Measurements from ENCODE around the gene ALLC. TPM values are rescaled to one million over a fixed set of nuclear protein-coding genes. Genes with fewer than 3 reads are reported as not detected.

Gene ALLC
- total RNA-seq, 6 experiments from 2014 or later = not detected

DNA sequence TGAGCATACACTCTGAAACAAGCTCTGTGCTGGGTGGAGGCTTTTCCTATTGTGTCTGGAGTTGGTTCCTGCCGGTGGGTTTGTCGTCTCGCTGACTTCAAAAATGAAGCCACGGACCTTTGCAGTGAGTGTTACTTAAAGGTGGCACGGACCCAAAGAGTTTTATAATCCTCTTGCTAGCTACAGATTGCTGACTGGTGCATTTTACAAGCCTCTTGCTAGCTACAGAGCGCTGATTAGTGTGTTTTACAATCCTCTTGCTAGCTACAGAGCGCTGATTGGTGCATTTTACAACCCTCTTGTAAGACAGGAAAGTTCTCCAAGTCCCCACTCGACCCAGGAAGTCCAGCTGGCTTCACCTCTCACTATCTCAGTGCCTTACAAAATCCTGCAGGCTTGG, 60.7 kb downstream of the ALLC start:
- no peak for DNase-seq
- Mint-ChIP-seq H3K9me3 (peaks cover 22% of the 10 kb centered on the region; the same call in 1 of the 2 replicates), H3K36me3 (ENCODE audit: low read depth) (no peaks in the 10 kb centered on the region), H3K4me3 (no peak overlapping the region), H3K27me3 (ENCODE audit: insufficient read depth) (no peaks in the 10 kb centered on the region), H3K4me1 (ENCODE audit: low read depth) (no peaks in the 10 kb centered on the region), H3K27ac (no peak overlapping the region)
- TF ChIP-seq, protein P1, sequence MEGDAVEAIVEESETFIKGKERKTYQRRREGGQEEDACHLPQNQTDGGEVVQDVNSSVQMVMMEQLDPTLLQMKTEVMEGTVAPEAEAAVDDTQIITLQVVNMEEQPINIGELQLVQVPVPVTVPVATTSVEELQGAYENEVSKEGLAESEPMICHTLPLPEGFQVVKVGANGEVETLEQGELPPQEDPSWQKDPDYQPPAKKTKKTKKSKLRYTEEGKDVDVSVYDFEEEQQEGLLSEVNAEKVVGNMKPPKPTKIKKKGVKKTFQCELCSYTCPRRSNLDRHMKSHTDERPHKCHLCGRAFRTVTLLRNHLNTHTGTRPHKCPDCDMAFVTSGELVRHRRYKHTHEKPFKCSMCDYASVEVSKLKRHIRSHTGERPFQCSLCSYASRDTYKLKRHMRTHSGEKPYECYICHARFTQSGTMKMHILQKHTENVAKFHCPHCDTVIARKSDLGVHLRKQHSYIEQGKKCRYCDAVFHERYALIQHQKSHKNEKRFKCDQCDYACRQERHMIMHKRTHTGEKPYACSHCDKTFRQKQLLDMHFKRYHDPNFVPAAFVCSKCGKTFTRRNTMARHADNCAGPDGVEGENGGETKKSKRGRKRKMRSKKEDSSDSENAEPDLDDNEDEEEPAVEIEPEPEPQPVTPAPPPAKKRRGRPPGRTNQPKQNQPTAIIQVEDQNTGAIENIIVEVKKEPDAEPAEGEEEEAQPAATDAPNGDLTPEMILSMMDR (IDR thresholded peaks at IDR 0.05) = no peak

DNA sequence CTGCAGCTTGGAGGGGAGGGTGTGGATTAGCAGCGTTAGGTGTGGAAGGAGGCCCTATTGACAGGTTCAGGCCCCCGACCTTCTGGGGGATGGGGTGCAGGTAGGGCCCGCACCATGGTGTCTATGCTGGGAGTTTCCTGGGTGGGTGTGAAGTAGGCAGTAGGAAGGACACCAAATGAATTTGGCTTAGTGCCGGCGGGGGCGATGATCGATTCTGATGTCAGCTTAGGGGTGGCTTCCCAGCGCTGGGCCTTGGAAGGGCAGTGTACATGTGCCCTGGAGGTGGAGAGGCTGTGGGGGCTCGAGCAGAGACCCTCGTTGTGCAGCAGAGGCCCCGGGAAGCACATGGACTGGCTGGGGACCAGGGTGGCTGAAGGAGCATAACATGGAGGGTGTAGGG, 67.0 kb downstream of the ALLC start:
- no peaks in the 10 kb centered on the region for H3K36me3 Mint-ChIP-seq (ENCODE audit: low read depth)
- DNase-seq = no peak
- no peaks in the 10 kb centered on the region; the same call in 1 of the 2 replicates for H3K27me3 Mint-ChIP-seq (ENCODE audit: insufficient read depth)
- TF ChIP-seq, protein P1 (IDR thresholded peaks at IDR 0.05) = no peak
- peaks cover 20% of the 10 kb centered on the region; the same call in 1 of the 2 replicates for H3K9me3 Mint-ChIP-seq
- H3K4me1 Mint-ChIP-seq (ENCODE audit: low read depth) = no peaks in the 10 kb centered on the region
- H3K4me3 Mint-ChIP-seq = no peak overlapping the region
- no peak overlapping the region for H3K27ac Mint-ChIP-seq

DNA sequence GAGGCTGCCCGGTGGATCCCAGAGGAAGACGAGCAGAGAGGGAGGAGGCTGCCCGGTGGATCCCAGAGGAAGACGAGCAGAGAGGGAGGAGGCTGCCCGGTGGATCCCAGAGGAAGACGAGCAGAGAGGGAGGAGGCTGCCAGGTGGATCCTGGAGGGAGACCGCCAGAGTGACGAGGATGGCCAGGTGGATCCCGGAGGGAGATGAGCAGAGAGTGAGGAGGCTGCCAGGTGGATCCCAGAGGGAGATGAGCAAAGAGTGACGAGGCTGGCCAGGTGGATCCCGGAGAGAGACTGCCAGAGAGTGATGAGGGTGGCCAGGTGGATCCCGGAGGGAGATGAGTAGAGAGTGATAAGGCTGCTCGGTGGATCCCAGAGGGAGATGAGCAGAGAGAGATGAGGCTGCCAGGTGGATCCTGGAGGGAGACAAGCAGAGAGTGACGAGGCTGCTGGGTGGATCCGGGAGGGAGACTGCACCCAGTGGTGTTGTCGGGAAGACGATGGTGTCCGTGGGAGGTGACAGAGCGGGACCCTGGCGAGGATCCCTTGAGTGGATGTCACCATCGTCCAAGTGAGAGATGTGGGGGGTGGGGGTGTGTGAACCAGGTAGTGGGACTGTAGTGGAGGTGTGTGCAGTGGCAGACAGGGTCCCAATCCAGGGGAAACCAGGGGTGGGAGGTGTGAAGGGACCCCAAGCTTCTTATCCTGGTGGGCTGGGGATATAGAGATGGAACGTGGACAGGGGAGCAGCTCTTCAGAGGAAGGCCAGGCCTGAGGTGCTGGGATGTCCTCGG, 67.7 kb downstream of the ALLC start:
- H3K4me3 Mint-ChIP-seq = no peak overlapping the region
- no peak for DNase-seq
- TF ChIP-seq, protein P1 (IDR thresholded peaks at IDR 0.05) = no peak
- H3K27ac Mint-ChIP-seq = no peak overlapping the region
- peaks cover 14% of the 10 kb centered on the region; the same call in 1 of the 2 replicates for H3K9me3 Mint-ChIP-seq
- no peaks in the 10 kb centered on the region; the same call in 1 of the 2 replicates for H3K27me3 Mint-ChIP-seq (ENCODE audit: insufficient read depth)
- no peaks in the 10 kb centered on the region for H3K4me1 Mint-ChIP-seq (ENCODE audit: low read depth)
- no peaks in the 10 kb centered on the region for H3K36me3 Mint-ChIP-seq (ENCODE audit: low read depth)

DNA sequence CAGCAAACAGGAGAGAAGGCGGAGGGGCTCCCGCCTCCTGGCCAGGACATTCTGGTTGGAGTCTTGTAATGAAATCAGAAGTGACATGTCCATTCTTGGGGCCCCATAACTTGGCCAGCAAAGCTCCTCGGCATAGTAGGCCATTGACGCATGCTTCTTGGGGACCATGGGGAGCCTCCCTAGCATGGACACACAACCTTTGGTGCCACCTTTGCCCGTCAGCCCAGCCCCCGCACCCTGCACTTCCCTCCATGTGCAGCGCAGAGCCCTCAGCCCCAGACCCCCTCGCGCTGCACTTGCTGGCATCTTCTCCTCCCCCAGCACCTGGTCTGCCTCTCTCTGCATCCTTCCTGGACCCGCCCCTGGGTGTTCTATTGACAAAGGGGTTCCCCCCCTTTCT, 68.5 kb downstream of the ALLC start:
- H3K27me3 Mint-ChIP-seq (ENCODE audit: insufficient read depth) = no peaks in the 10 kb centered on the region; the same call in 1 of the 2 replicates
- H3K9me3 Mint-ChIP-seq = peaks cover 7% of the 10 kb centered on the region; the same call in 1 of the 2 replicates
- no peak overlapping the region for H3K4me3 Mint-ChIP-seq
- no peaks in the 10 kb centered on the region for H3K4me1 Mint-ChIP-seq (ENCODE audit: low read depth)
- TF ChIP-seq, protein P1 (IDR thresholded peaks at IDR 0.05) = no peak
- no peak overlapping the region for H3K27ac Mint-ChIP-seq
- no peaks in the 10 kb centered on the region for H3K36me3 Mint-ChIP-seq (ENCODE audit: low read depth)
- no peak for DNase-seq

DNA sequence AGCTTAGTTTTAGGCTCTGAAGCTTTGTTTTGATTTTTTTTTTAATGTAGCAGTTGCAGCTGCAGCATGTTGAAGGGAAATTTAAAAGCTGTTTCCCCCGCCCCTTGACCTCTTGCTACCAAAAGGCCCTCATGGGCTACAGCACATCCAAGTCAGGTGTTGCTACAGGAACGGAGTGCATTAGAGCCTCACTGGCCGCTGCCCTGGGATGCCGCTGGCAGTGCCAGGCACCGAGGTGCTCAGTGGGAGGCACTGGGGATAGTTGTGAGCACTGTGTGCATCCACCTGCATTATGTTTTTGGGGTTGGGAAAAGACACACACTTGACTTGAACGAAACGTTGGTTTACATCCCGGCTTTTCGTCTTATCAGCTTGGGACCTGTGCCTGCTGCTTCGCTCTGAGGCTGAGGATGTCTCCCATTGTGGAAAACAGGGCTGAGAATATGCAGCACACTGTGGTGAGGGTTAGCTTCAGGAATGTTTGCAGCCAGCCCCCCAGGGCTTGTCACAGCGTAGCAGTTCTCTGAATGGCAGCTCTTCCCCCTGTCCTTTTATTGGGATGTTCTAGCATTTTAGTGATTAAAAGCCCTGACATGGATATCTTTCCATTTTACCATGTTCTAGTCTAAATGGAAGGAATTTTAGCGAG, 69.5 kb downstream of the ALLC start:
- no peak for DNase-seq
- Mint-ChIP-seq H3K27me3 (ENCODE audit: insufficient read depth) (no peaks in the 10 kb centered on the region; the same call in 1 of the 2 replicates), H3K36me3 (ENCODE audit: low read depth) (no peaks in the 10 kb centered on the region), H3K4me3 (no peak overlapping the region), H3K4me1 (ENCODE audit: low read depth) (no peaks in the 10 kb centered on the region), H3K27ac (no peak overlapping the region), H3K9me3 (peaks cover 12% of the 10 kb centered on the region; the same call in 1 of the 2 replicates)
- TF ChIP-seq, protein P1 (IDR thresholded peaks at IDR 0.05) = no peak

Measured in HFFc6 (cell line).